Osteoblast (primary cell): ENCODE results near the gene DHDDS. TPM values are rescaled to one million over a fixed set of nuclear protein-coding genes. Genes with fewer than 3 reads are reported as not detected.
"Not testable (repeated sequence)": the region's sequence is repeated elsewhere in the genome, so short reads cannot be mapped to it uniquely, and the experiment has no call there.

Experiments used
- DNase-seq: peaks from one replicate; pipeline ENCODE4 v3.0.0; 2011; ENCODE audit warnings: low spot score, mixed read lengths; ENCODE audit not compliant: insufficient read length; ENCODE audit errors: missing footprints
- H2AFZ ChIP-seq: 2 replicates; pipeline ENCODE4 v1.6.0; 2011; ENCODE audit warnings: mild to moderate bottlenecking, low read length
- H3K27ac ChIP-seq: 2 replicates; pipeline ENCODE4 v1.5.1; 2011; ENCODE audit warnings: mild to moderate bottlenecking, low read depth, low read length, moderate library complexity
- H3K27me3 ChIP-seq: 2 replicates; pipeline ENCODE4 v1.6.0; 2012; ENCODE audit warnings: mild to moderate bottlenecking, control low read depth, inconsistent platforms, low read length, moderate library complexity; ENCODE audit not compliant: insufficient read depth
- H3K36me3 ChIP-seq: 2 replicates; pipeline ENCODE4 v1.5.1; 2011; ENCODE audit warnings: mild to moderate bottlenecking, low read length, control low read depth, moderate library complexity; ENCODE audit not compliant: insufficient read depth
- H3K4me1 ChIP-seq: 2 replicates; pipeline ENCODE4 v1.5.1; 2011; ENCODE audit warnings: mild to moderate bottlenecking, low read length, control low read depth, moderate library complexity; ENCODE audit not compliant: insufficient read depth
- H3K4me2 ChIP-seq: 2 replicates; pipeline ENCODE4 v1.6.0; 2011; ENCODE audit warnings: mild to moderate bottlenecking, low read length; ENCODE audit not compliant: insufficient read depth
- H3K4me3 ChIP-seq: fragments of 200-600 bp; sonication (generic); 3 replicates; pipeline ENCODE4 v1.5.1; 2012; ENCODE audit warnings: mild to moderate bottlenecking, low read length, inconsistent platforms; ENCODE audit not compliant: insufficient read depth
- H3K79me2 ChIP-seq: 2 replicates; pipeline ENCODE4 v1.6.0; 2012; ENCODE audit warnings: mild to moderate bottlenecking, low read length, control low read depth, inconsistent platforms; ENCODE audit not compliant: insufficient read depth
- H3K9me3 ChIP-seq: 2 replicates; pipeline ENCODE4 v1.5.1; 2011; ENCODE audit warnings: low read depth, low read length, control low read depth
- H4K20me1 ChIP-seq: 2 replicates; pipeline ENCODE4 v1.6.0; 2012; ENCODE audit warnings: mild to moderate bottlenecking, low read length, control low read depth; ENCODE audit not compliant: insufficient read depth
- CTCF ChIP-seq: IDR thresholded peaks from 2 replicates; pipeline ENCODE4 v1.5.1; 2011; ENCODE audit warnings: mild to moderate bottlenecking, low read depth, low read length, moderate library complexity; ENCODE audit errors: extremely low read depth
- total RNA-seq: library from RNA; depleted of rRNA; stranded (reverse); fragments of >200 nt; gene quantifications from 2 replicates; pipeline ENCODE4 v1.2.3, GENCODE V29; 2012

DHDDS gene
- total RNA-seq, 1 donor = 63.3 TPM

GRCh38 chr1:26493938-26494337 is 61.8 kb downstream of the DHDDS start:
- no peaks in the 10 kb centered on the region for H3K4me1 ChIP-seq
- no peak overlapping the region for H3K4me2 ChIP-seq
- no peak overlapping the region for H3K27ac ChIP-seq
- no peaks in the 10 kb centered on the region for H3K36me3 ChIP-seq
- H3K27me3 ChIP-seq = no peaks in the 10 kb centered on the region
- TF ChIP-seq CTCF = no peak
- no peak overlapping the region for H3K4me3 ChIP-seq
- no peaks in the 10 kb centered on the region for H3K79me2 ChIP-seq
- peak; percentile 22 for DNase-seq
- no peaks in the 10 kb centered on the region for H3K9me3 ChIP-seq
- H4K20me1 ChIP-seq = no peaks in the 10 kb centered on the region
- no peak overlapping the region for H2AFZ ChIP-seq

- DNase-seq = no peak
- Histone ChIP-seq H3K4me2 (no peak overlapping the region), H3K4me1 (peaks cover 6% of the 10 kb centered on the region), H3K27me3 (no peaks in the 10 kb centered on the region), H3K36me3 (no peaks in the 10 kb centered on the region), H3K79me2 (no peaks in the 10 kb centered on the region), H2AFZ (no peak overlapping the region), H3K4me3 (no peak overlapping the region), H3K27ac (no peak overlapping the region), H3K9me3 (no peaks in the 10 kb centered on the region), H4K20me1 (no peaks in the 10 kb centered on the region)
- TF ChIP-seq CTCF = no peak
Observed at GRCh38 chr1:26496861-26497260, 64.7 kb downstream of the DHDDS start.

GRCh38 chr1:26498894-26499293 is 66.8 kb downstream of the DHDDS start:
- Histone ChIP-seq H2AFZ (no peak overlapping the region), H3K9me3 (no peaks in the 10 kb centered on the region), H3K4me1 (peaks cover 6% of the 10 kb centered on the region), H3K36me3 (no peaks in the 10 kb centered on the region), H3K4me2 (no peak overlapping the region), H3K27ac (no peak overlapping the region), H3K79me2 (no peaks in the 10 kb centered on the region), H3K27me3 (no peaks in the 10 kb centered on the region), H4K20me1 (no peaks in the 10 kb centered on the region), H3K4me3 (no peak overlapping the region)
- TF ChIP-seq CTCF = no peak
- no peak for DNase-seq

- Histone ChIP-seq H3K27ac (peak overlapping the region; percentile 45), H3K4me3 (peak overlapping the region; percentile 87), H3K9me3 (no peaks in the 10 kb centered on the region), H3K36me3 (no peaks in the 10 kb centered on the region), H3K4me2 (peak overlapping the region; percentile 90), H3K79me2 (no peaks in the 10 kb centered on the region), H3K27me3 (no peaks in the 10 kb centered on the region), H3K4me1 (peaks cover 6% of the 10 kb centered on the region), H2AFZ (peak overlapping the region; percentile 89), H4K20me1 (no peaks in the 10 kb centered on the region)
- no peak for TF ChIP-seq CTCF
- peak; percentile 96 for DNase-seq
Observed at GRCh38 chr1:26500488-26501175, 68.5 kb downstream of the DHDDS start.

- H3K79me2 ChIP-seq, H3K4me2 ChIP-seq, H3K4me1 ChIP-seq, H3K9me3 ChIP-seq, H3K27ac ChIP-seq, H3K36me3 ChIP-seq, H4K20me1 ChIP-seq, H2AFZ ChIP-seq, DNase-seq, H3K4me3 ChIP-seq, H3K27me3 ChIP-seq: not testable (repeated sequence)
Observed at GRCh38 chr1:26510711-26511110, 78.6 kb downstream of the DHDDS start.

- H3K9me3 ChIP-seq, H3K4me3 ChIP-seq: not testable (repeated sequence)
Observed at GRCh38 chr1:26515836-26516235, 83.7 kb downstream of the DHDDS start.

More at GRCh38 chr1:26515836-26516235, 83.7 kb downstream of the DHDDS start:
- not testable (repeated sequence) for H3K4me1 ChIP-seq, H3K4me2 ChIP-seq, H4K20me1 ChIP-seq, H3K27ac ChIP-seq, H3K79me2 ChIP-seq, H2AFZ ChIP-seq, H3K36me3 ChIP-seq, H3K27me3 ChIP-seq, DNase-seq
